PFSK-1 (cell line): ENCODE data around the gene GNGT1.

ENCODE experiments used
- POLR2AphosphoS5 ChIP-seq: IDR thresholded peaks from 2 replicates; pipeline ENCODE4 v1.6.1; 2012; ENCODE audit warnings: low read depth, mild to moderate bottlenecking, control low read depth, low read length, moderate library complexity
- REST ChIP-seq, 2 experiments: IDR thresholded peaks; 2 replicates each; pipeline versions ENCODE4 v1.6.1 to v1.8.0; 2011 to 2012; ENCODE audit warnings: low read depth in 2 of 2, low read length in 2 of 2, control low read depth in 1 of 2, inconsistent platforms in 1 of 2, mild to moderate bottlenecking in 1 of 2, moderate library complexity in 1 of 2; ENCODE audit not compliant: insufficient read depth in 1 of 2
- SIN3A ChIP-seq: IDR thresholded peaks from 2 replicates; pipeline ENCODE4 v1.6.1; 2012; ENCODE audit warnings: mild to moderate bottlenecking, low read length, moderate library complexity, borderline replicate concordance; ENCODE audit not compliant: insufficient read depth
- TAF1 ChIP-seq: IDR thresholded peaks from 2 replicates; pipeline ENCODE4 v1.6.1; 2012; ENCODE audit warnings: low read length, control low read depth, borderline replicate concordance; ENCODE audit not compliant: insufficient read depth

GRCh38 chr7:93873998-93874574 is 32.3 kb upstream of the GNGT1 start:
- TF ChIP-seq SIN3A (no peak), REST (IDR thresholded peaks at IDR 0.05; ENCODE audit: insufficient read depth in 1 of 2, low read depth in 2 of 2, low read length in 2 of 2) (no peak), POLR2AphosphoS5 (no peak), TAF1 (no peak)
